ENCODE results near the gene SAXO1.

SAXO1 gene

DNA sequence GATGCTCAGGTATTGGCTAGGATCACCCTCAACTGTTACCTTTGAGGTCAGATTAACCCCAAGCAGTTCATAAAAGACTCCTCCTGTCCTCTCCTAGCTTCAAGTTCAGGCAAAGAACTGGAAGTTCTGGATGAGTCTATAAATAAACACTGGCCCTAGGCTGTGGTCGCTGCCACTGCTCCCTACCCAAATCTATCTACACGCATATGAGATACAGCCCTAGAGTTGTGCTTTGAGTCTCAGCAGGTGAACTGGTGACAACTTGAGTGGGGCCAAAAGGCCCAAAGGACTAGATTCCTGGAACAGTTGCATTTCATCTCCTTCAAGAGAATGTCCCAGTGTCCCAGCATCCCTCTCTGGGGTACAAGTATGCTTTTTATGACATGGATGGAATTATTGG is 62.6 kb downstream of the SAXO1 start:
- no peak for DNase-seq (ENCODE audit: extremely low read depth, low read depth)
- TF ChIP-seq, protein P1, sequence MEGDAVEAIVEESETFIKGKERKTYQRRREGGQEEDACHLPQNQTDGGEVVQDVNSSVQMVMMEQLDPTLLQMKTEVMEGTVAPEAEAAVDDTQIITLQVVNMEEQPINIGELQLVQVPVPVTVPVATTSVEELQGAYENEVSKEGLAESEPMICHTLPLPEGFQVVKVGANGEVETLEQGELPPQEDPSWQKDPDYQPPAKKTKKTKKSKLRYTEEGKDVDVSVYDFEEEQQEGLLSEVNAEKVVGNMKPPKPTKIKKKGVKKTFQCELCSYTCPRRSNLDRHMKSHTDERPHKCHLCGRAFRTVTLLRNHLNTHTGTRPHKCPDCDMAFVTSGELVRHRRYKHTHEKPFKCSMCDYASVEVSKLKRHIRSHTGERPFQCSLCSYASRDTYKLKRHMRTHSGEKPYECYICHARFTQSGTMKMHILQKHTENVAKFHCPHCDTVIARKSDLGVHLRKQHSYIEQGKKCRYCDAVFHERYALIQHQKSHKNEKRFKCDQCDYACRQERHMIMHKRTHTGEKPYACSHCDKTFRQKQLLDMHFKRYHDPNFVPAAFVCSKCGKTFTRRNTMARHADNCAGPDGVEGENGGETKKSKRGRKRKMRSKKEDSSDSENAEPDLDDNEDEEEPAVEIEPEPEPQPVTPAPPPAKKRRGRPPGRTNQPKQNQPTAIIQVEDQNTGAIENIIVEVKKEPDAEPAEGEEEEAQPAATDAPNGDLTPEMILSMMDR (IDR thresholded peaks at IDR 0.05; ENCODE audit: low read depth, low read length) = no peak

DNA sequence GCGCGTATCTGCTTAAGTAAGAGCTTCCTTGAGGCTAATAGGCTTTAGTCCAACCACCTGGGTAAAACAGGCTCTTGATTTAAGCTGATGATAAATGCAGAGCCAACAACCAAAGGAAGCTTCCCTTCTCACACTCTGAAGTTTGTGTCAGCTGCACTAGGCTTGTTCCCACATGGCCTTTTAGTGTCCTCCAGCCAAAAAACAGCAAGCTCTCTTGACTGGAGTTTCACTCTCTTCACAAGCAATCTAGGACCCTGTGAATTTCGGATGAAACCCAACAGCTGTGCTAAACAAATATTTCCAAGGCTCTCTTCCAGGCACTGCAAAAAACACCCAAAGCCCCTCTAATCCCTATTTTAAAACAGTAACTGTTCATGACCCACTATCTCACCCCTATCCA is 63.9 kb downstream of the SAXO1 start:
- TF ChIP-seq, protein P1 (IDR thresholded peaks at IDR 0.05; ENCODE audit: low read depth, low read length) = no peak

DNA sequence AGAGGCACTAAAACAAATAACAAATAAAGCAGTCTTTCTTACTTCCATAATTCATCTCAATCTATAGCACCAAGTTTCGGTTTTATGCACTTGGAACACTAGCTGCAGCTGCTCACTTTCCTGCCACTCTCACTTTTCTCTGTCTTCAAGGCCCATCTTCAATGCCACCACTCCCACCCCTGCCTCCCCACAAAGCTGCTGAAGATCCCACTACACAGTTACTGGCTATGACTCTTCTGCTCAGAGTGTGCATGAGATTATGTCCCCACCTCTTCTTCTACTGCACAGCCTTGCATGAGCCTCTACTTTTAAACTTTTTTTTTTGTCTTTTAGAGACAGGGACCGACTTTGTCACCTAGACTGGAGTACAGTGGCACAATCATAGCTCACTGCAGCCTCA is 77.4 kb downstream of the SAXO1 start:
- TF ChIP-seq, protein P1 (IDR thresholded peaks at IDR 0.05; ENCODE audit: low read depth, low read length) = no peak
- DNase-seq (ENCODE audit: extremely low read depth, low read depth) = no peak

More for the DNA sequence above, 63.9 kb downstream of the SAXO1 start:
- DNase-seq (ENCODE audit: extremely low read depth, low read depth) = no peak

DNA sequence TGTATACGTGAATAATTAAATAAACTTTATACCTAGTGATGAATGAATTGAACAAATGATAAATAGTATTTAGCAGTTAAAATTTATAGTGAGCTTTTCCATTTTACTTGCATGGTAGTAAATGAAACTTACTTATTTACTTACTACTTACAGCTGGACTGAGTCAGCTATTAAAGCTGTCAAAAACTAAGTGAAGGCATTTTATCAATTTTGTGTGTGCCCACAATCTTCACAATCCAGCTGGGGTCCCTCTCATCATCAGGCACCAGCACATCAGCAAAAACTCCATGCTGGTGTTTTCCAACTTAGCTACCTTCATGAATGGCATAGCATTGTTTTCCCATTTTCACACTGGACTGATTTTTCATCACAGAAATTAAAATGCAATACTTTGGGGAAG is 81.1 kb downstream of the SAXO1 start:
- TF ChIP-seq, protein P1 (IDR thresholded peaks at IDR 0.05; ENCODE audit: low read depth, low read length) = no peak
- DNase-seq (ENCODE audit: extremely low read depth, low read depth) = no peak

DNA sequence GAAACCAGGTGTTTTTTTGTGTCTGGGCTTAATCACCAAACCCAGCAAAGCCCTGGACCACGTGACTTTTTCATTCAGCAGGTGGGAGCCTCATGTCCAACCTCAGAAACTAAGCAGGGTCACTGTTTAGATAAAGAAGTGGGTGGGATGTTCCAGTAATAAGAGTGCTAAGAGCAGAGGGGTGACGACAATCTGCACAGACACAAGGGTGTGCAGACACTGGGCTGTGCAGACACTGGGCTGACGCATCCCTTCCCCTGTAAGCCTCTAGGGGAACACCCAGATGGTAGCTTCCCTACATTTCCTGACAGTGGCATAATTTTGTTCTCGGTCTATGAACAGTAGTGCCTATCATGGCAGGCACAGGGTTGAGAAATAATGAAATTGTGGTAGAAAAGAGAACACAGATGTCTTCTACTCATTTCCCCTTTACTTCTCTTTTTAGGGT is 85.1 kb downstream of the SAXO1 start:
- DNase-seq (ENCODE audit: extremely low read depth, low read depth) = no peak
- TF ChIP-seq, protein P1 (IDR thresholded peaks at IDR 0.05; ENCODE audit: low read depth, low read length) = no peak

DNA sequence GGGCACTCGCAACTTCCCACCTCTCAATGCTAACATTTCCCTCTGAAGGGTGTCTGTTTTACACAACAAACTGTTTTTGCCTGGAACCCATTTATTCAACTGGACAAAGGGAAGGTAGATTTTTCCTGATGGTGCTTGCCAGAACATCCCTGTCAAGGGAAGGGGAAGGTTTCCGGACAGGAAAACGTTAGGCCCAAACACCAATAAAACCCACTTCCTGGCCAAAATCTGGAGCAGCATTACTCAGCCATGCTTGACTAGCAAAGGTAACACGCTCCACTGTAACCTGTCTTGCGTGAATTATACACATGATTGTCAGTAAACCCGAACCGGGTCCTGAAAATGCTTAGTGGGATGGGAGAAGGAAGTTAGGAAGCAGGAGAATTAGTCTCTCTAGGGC is 90.2 kb downstream of the SAXO1 start:
- DNase-seq (ENCODE audit: extremely low read depth, low read depth) = no peak
- TF ChIP-seq, protein P1 (IDR thresholded peaks at IDR 0.05; ENCODE audit: low read depth, low read length) = no peak

DNA sequence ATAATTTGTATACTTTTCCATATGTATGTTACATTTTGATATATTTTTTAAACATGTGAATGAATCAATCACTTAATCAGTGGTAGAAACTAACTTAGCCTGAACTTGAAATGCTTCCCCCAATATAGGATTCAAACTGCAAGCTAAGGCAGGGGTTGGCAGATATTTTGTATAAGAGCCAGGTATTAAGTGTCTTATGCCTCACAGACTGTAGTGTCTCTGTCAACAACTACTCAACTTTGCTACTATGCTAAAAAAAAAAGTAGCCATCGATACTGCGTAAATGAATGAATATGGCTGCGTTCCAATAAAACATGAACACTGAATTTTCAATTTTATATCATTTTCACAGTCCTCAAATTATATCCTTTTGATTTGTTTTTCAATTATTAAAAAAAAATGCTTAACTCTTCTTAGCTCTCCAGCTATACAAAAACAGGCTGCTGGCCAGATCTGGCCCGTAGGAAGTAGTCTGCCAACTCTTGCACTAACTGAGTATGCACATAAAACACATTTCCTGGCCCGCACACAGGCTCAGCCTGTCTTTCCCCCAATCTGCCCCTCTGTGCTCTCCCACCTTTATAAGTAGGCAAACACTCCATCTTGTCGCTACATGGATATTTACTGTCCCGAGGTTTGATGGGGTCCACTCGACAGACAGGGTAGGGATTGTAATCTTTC is 91.8 kb downstream of the SAXO1 start:
- DNase-seq (ENCODE audit: extremely low read depth, low read depth) = no peak
- TF ChIP-seq, protein P1 (IDR thresholded peaks at IDR 0.05; ENCODE audit: low read depth, low read length) = no peak
